Neural progenitor cell (in vitro differentiated cells): Measurements from ENCODE around the gene MTSS2. TPM values are rescaled to one million over a fixed set of nuclear protein-coding genes. Genes with fewer than 3 reads are reported as not detected.
A peak's percentile ranks its signal among the peaks of the same experiment; 100 is the strongest.

ENCODE experiments used
- DNase-seq: peaks from one replicate; pipeline ENCODE4 v3.0.0-alpha.2; 2016; ENCODE audit warnings: low spot score
- H2AFZ ChIP-seq: fragments of 200-600 bp; sonication (generic); replicated peaks from 2 replicates; pipeline ENCODE4 v1.6.1; 2016; ENCODE audit warnings: antibody characterized with exemption
- H3F3A ChIP-seq: fragments of 200-600 bp; sonication (generic); 2 replicates; pipeline ENCODE4 v1.6.1; 2016; ENCODE audit warnings: antibody characterized with exemption, low read depth
- H3K27ac ChIP-seq: fragments of 200-600 bp; sonication (generic); 2 replicates; pipeline ENCODE4 v1.5.1; 2016; ENCODE audit warnings: mild to moderate bottlenecking
- H3K27me3 ChIP-seq: fragments of 200-600 bp; sonication (generic); 2 replicates; pipeline ENCODE4 v1.6.1; 2016; ENCODE audit warnings: mild to moderate bottlenecking, moderate library complexity
- H3K36me3 ChIP-seq: fragments of 200-600 bp; sonication (generic); 2 replicates; pipeline ENCODE4 v1.5.1; 2016
- H3K4me1 ChIP-seq: fragments of 200-600 bp; sonication (generic); 2 replicates; pipeline ENCODE4 v1.6.1; 2016; ENCODE audit warnings: mixed run types
- H3K4me2 ChIP-seq: fragments of 200-600 bp; sonication (generic); 2 replicates; pipeline ENCODE4 v1.6.1; 2016
- H3K4me3 ChIP-seq: fragments of 200-600 bp; sonication (generic); 2 replicates; pipeline ENCODE4 v1.5.1; 2016
- H3K79me2 ChIP-seq: fragments of 200-600 bp; sonication (generic); 2 replicates; pipeline ENCODE4 v1.6.1; 2016; ENCODE audit warnings: low read depth
- H3K9ac ChIP-seq: fragments of 200-600 bp; sonication (generic); 2 replicates; pipeline ENCODE4 v1.6.1; 2016
- H3K9me3 ChIP-seq: fragments of 200-600 bp; sonication (generic); 2 replicates; pipeline ENCODE4 v1.5.1; 2016; ENCODE audit warnings: low read depth
- H4K20me1 ChIP-seq: fragments of 200-600 bp; sonication (generic); 2 replicates; pipeline ENCODE4 v1.6.1; 2016; ENCODE audit warnings: low read depth
- H3K27ac Mint-ChIP-seq: 3 replicates; pipeline ENCODE4 v1.8.0; 2021; ENCODE audit warnings: mixed read lengths
- H3K27me3 Mint-ChIP-seq: 2 replicates; pipeline ENCODE4 v1.8.0; 2022; ENCODE audit warnings: low read depth, mild to moderate bottlenecking, inconsistent platforms, moderate library complexity, mixed read lengths; ENCODE audit not compliant: insufficient read depth
- H3K36me3 Mint-ChIP-seq: 3 replicates; pipeline ENCODE4 v1.8.0; 2021; ENCODE audit warnings: mixed read lengths
- H3K4me1 Mint-ChIP-seq: 3 replicates; pipeline ENCODE4 v1.8.0; 2021; ENCODE audit warnings: mixed read lengths
- H3K4me3 Mint-ChIP-seq: 3 replicates; pipeline ENCODE4 v1.8.0; 2021; ENCODE audit warnings: mild to moderate bottlenecking, moderate library complexity, mixed read lengths
- H3K9me3 Mint-ChIP-seq: 3 replicates; pipeline ENCODE4 v1.8.0; 2020; ENCODE audit warnings: mixed read lengths
- CTCF ChIP-seq: fragments of 200-600 bp; sonication (generic); IDR thresholded peaks from 2 replicates; pipeline ENCODE4 v1.5.1; 2017; ENCODE audit warnings: antibody characterized with exemption, mild to moderate bottlenecking
- EZH2 ChIP-seq: fragments of 200-600 bp; sonication (generic); IDR thresholded peaks from 2 replicates; pipeline ENCODE4 v1.6.1; 2017; ENCODE audit warnings: antibody characterized with exemption, mild to moderate bottlenecking, moderate library complexity
- EZH2phosphoT487 ChIP-seq: fragments of 200-600 bp; sonication (generic); IDR thresholded peaks from 2 replicates; pipeline ENCODE4 v1.6.1; 2017; ENCODE audit warnings: antibody characterized with exemption
- total RNA-seq: library from RNA; depleted of rRNA; stranded (reverse); fragments of >200 nt; gene quantifications from 2 replicates; pipeline ENCODE4 v1.2.3, GENCODE V29; 2015; ENCODE audit warnings: low replicate concordance

Gene MTSS2
- total RNA-seq, 1 donor from 2014 or later, result 6.2 TPM

- Mint-ChIP-seq H3K9me3 (peaks cover 9% of the 10 kb centered on the region), H3K4me1 (peaks cover 39% of the 10 kb centered on the region), H3K4me3 (no peak overlapping the region), H3K36me3 (peaks cover 3% of the 10 kb centered on the region), H3K27me3 (peaks cover 7% of the 10 kb centered on the region), H3K27ac (peak overlapping the region; percentile 60)
- Histone ChIP-seq H3K36me3 (no peaks in the 10 kb centered on the region), H3K4me3 (no peak overlapping the region), H3K9me3 (no peaks in the 10 kb centered on the region), H3F3A (no peaks in the 10 kb centered on the region), H2AFZ (no peak overlapping the region), H4K20me1 (no peaks in the 10 kb centered on the region), H3K79me2 (no peaks in the 10 kb centered on the region), H3K9ac (no peak overlapping the region), H3K27ac (no peak overlapping the region), H3K4me2 (no peak overlapping the region), H3K27me3 (no peaks in the 10 kb centered on the region), H3K4me1 (no peaks in the 10 kb centered on the region)
- TF ChIP-seq EZH2 (no peak), CTCF (no peak), EZH2phosphoT487 (no peak)
- DNase-seq, result no peak
These were observed 35.6 kb downstream of the MTSS2 start for GRCh38 chr16:70650216-70650615.

- peaks cover 8% of the 10 kb centered on the region for H3K27me3 Mint-ChIP-seq
- Histone ChIP-seq H3K79me2 (no peaks in the 10 kb centered on the region), H3K27me3 (no peaks in the 10 kb centered on the region), H3K9ac (no peak overlapping the region), H2AFZ (no peak overlapping the region), H3K4me2 (no peak overlapping the region), H3K27ac (no peak overlapping the region), H3K4me1 (no peaks in the 10 kb centered on the region), H3F3A (no peaks in the 10 kb centered on the region), H3K9me3 (no peaks in the 10 kb centered on the region), H4K20me1 (no peaks in the 10 kb centered on the region), H3K4me3 (no peak overlapping the region), H3K36me3 (no peaks in the 10 kb centered on the region)
- H3K9me3 Mint-ChIP-seq, result peaks cover 9% of the 10 kb centered on the region
- H3K36me3 Mint-ChIP-seq, result peaks cover 3% of the 10 kb centered on the region
- peaks cover 39% of the 10 kb centered on the region for H3K4me1 Mint-ChIP-seq
- H3K4me3 Mint-ChIP-seq, result no peak overlapping the region
- H3K27ac Mint-ChIP-seq, result peak overlapping the region; percentile 21
- TF ChIP-seq EZH2phosphoT487 (no peak), EZH2 (no peak), CTCF (no peak)
- no peak for DNase-seq
These were observed 36.6 kb downstream of the MTSS2 start for GRCh38 chr16:70649300-70649699.

- Histone ChIP-seq H3K4me2 (no peak overlapping the region), H2AFZ (no peak overlapping the region), H3F3A (no peaks in the 10 kb centered on the region), H3K4me1 (no peaks in the 10 kb centered on the region), H3K79me2 (no peaks in the 10 kb centered on the region), H3K9ac (no peak overlapping the region), H4K20me1 (no peaks in the 10 kb centered on the region), H3K27ac (no peak overlapping the region), H3K4me3 (no peak overlapping the region), H3K27me3 (no peaks in the 10 kb centered on the region), H3K36me3 (no peaks in the 10 kb centered on the region), H3K9me3 (no peaks in the 10 kb centered on the region)
- Mint-ChIP-seq H3K9me3 (peaks cover 9% of the 10 kb centered on the region), H3K27me3 (peaks cover 10% of the 10 kb centered on the region), H3K36me3 (peaks cover 3% of the 10 kb centered on the region), H3K4me1 (peaks cover 35% of the 10 kb centered on the region), H3K27ac (no peak overlapping the region), H3K4me3 (no peak overlapping the region)
- TF ChIP-seq CTCF, result no peak
- TF ChIP-seq EZH2, result no peak
- no peak for TF ChIP-seq EZH2phosphoT487
- no peak for DNase-seq
These were observed 37.2 kb downstream of the MTSS2 start for GRCh38 chr16:70648606-70649005.
